LNCAP (cell line): ENCODE results near the gene IGFBP7.

Source experiments
- CTCF ChIP-seq: fragments of 450-650 bp; IDR thresholded peaks from 2 replicates; pipeline ENCODE4 v1.5.1; 2017; ENCODE audit warnings: mild to moderate bottlenecking

IGFBP7 gene

GRCh38 chr4:57146444-57146843 lies 36.3 kb upstream of the IGFBP7 start:
- no peak for TF ChIP-seq CTCF

GRCh38 chr4:57144466-57144865 lies 34.3 kb upstream of the IGFBP7 start:
- TF ChIP-seq CTCF, result no peak

DNA sequence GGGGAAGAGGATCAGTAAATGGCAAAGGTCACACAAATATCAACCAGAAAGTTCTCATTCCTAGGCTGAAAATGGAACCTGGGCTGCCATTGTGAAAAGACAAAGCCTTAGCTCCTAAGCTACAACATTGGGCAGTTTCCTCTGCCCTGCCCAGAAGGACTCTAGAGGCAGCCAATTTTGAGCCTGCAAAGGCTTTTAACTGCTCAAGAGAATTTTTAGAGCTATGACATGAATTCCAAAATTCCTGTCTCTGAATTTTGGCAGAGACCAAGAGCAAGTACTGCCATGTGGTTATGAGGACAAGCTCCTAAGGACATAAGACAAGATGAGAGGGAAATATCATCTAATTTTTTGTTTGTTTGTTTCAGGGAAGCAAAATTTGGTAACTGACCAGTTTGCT lies 29.6 kb upstream of the IGFBP7 start:
- TF ChIP-seq CTCF, result no peak

DNA sequence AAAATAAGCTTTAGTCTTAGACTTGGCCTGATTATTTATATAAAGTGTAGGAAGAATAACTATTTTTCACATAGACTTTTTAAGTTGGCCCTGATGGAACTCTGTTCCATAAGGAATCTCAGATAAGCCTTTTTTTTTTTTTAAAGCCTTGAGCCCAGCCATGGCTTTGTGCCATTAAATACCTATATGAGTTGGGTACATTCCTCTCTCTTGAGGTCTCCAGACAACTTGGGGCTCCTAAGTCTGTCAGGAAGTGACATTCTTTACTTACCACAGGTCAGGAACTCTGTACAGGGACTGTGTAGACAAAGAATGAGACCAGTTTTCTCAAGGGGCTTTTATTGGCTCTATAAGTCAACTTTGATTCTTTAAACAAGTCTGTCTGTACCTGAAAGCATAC lies 27.1 kb upstream of the IGFBP7 start:
- no peak for TF ChIP-seq CTCF

DNA sequence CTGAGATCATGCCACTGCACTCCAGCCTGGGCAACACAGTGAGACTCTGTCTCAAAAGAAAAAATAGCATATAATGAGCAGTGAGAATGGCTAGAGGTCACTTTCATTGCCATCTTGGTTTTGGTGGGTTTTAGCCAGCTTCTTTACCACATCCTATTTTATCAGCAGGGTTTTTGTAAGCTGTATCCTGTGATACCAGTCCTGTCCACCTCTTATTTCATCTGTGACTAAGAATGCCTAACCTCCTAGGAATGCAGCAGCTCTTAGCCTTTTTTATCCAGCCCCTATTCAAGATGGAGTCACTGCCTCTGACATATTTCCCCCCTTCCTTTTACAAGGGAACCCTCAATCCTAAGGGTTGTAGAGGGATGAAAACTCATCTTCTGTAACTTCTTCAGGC lies 26.1 kb upstream of the IGFBP7 start:
- no peak for TF ChIP-seq CTCF

- no peak for TF ChIP-seq CTCF
Measured at GRCh38 chr4:57132743-57133137, 22.6 kb upstream of the IGFBP7 start.

DNA sequence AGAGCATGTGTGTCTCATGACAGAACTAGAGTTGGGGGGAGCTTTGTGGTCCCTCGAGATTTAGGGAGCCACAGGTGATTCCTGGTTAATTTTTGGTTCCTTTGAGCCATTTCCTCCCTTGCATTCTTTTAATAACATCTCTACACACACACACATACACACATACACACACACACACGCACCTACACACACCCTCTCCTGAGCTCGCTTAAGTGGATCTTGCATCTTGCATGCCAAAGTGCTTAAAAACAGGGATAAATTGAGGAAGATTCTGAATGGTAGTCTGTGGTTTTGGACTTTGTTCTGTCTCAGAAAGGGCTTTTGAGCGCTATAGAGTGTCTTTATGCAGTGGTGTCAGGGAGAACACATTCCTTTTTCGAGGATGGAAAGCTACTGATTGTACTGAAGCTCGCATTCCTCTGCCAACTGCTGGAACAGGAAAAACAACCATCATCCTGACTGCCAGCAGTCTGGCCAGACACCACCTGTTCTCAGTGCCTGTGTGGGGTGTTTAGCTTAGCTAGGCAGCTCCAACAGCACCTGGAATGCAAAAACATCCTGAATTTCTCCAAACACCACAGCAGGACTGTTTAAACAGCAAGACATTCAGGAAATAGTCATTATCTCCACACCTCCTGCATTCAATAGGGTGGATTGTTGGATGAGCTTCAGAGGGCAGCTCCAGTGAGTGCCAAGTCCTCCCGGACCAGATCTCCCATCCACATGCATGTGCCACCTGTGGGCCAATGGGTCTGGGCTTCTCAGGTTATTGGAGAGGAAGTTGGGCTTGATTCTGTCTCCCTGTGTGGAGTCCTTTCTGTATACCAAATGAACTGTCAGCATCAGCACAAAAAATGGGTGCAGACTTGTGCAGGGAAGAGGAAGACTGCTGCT lies 21.9 kb upstream of the IGFBP7 start:
- no peak for TF ChIP-seq CTCF
